Stimulated activated CD4-positive, alpha-beta T cell treated with anti-CD3 and anti-CD28 coated beads, Interleukin-15, amount 100 ng/mL, for 24 hours (primary cell): ENCODE measurements around the gene PICALM.

Experiments
- DNase-seq: peaks from one replicate; pipeline ENCODE4 v3.0.0-alpha.2; 2020

PICALM gene

DNA sequence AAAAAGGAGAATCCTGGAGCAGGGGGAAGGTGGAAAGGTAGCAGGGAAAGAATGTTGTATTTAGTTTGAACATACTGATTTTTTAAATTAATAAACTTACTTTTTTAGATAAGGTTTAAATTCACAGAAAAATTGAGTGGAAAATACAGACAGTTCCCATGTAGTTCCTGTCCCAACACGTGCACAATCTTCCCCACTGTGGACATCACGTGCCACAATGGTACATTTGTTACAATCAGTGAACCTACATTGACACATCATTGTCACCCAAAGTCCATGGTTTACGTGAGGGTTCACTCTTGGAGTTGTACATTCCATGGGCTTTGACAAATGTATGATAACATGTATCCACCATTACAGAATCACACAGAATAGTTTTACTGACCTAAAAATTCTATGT is 10.5 kb upstream of the PICALM start:
- DNase-seq = no peak

DNA sequence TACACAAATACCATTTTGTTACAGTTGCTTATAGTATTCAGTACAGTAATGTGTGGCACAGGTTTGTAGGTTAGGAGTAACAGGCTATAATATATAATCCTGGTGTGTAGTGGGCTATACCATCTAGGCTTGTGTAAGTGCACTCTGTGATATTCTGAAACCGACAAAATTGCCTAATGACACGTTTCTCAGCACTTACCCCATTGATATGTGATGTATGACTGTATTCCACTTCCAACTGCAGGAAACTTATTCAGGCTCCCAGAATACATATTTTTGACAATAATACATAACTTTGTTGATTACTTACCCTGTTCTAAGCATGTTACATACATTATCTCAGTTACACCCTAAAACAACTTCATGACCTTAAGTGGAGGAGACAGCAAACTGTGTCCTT is 5.1 kb upstream of the PICALM start:
- DNase-seq = no peak

DNA sequence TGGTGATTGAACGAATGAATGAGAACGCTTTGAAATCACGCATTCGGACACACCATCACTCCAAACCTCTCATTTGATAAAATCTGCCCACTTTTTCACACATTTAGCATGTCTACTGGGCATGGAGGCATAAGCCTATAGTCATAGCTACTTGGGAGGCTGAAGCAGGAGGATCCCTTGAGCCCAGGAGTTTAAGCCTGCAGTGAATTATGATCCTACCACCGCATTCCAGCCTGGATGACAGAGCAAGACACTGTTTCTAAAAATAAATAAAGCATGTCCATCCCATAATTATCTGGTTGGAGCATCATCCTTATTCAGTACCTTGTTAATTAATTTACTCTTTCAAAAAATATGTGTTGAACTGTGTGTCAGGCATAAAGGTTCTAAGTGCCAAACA is 3.3 kb upstream of the PICALM start:
- DNase-seq = no peak

DNA sequence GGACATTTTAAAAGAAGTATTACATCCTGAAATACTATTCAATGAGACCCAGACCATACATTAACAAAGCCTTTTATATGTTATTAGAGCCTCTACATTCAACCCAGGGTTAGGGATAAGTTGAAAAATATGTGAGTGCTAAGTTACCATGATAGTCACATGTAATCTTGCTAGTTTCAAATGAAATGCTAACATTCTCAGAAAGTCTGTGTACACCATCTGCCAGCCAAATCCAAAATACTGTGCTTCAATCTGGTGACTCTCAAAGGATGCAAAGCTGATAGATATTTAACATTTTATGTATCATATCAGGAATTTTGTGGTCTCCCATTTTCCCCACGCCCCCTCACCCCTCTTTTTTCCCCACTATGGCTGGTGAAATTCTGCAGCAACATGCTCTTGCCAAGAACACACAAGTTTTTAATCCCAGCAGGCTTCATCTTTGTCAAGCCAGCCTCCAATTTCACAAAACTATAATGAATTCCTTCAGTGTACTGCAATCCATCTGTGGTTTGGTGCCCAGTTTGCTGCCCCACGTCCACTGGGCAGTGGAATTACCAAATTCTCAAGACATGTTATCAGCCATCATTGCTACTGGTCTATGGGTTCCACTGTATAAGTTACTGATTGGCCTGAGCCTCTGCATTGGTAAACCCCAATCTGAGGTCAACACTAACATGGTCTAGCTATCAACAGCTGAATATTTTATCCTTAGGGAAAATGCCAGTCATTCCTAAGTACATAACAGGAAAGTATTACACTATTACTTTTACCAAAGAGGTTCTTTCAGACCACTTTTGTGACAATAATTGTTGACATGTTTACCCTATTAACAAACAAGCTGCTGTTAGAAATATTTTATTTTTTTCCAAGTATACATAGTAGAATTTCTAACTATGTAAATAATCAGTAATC is 1.5 kb upstream of the PICALM start:
- no peak for DNase-seq

DNA sequence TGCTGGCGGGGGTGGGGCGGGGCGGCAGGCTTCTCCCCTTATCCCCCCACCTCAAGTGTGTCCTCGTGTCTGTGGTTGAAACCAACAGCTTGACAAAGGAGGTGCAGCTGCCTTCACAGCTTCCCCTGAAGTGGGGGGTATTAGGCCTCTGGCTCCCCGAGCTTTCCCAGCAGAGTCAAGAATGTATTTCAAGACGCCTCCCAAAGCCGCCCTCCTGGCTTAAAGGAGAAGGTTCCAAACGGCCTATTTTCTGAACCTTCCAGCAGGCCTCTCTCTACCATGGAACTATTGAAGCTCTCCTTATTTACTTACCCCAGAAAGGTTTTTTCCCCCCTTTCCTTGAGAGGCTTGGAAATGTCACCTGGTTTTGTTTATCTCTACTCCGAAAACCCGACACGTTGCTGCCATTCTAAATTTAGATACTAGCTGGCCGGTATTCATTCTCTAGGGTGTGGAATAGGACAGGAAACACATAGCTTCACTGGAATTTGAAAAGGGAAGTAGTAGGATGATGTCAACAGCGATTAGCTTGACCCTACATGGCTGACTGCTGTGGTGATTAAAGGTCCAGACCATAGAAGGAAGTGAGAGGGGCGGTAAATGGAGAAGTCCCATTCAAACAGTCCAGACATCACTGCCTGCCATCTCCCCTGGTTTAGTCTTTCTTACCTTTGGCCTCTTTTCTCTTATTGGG is 671 bp upstream of the PICALM start:
- DNase-seq = no peak

DNA sequence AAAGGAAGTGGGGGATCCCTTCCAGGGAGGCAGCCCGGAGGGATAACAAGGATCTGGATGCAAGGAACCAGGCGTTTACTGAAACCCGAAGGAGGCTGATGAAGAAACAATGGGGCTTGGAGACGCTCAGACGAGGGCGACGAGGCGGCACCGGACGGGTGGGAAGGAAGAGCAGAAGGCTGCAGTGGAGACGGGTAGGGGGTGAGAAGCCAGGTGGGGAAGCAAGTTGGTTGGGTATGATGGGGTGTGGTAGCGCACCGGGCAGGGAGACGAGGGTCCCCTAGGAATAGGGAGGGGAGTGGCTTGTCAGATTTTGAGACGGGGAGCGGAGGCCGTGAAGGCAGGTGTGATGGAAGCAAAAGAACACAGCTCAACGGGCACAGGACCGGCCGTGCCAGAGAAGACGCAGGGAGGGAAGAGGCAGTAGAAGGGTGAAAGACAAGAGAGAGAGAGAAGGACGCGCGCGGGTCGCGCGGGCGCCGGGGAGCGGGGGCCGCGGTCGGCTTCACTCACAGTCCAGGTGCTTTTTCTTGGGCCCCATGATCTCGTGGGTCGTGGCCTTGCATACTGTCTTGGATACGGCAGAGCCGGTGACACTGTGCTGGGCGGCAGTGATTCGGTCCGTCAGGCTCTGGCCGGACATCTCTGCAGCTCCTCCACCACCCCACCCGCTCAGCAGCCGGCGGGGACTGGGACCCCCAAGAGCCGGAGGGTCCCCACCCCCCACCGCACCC is 579 bp downstream of the PICALM start:
- peak; percentile 56 for DNase-seq

DNA sequence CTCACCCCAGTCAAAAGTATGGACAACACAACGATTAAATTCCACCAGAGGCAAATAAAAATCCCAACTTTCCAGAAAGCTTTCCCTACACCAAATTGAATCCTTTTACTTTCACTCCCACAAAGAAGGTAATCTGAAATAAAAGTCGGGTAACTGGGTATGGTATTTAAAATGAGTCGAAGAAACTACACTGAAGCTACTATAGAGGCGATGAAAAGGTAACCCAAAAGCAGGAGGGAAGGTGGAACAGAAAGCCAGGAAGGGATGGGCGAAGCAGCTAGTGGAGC is 1.1 kb downstream of the PICALM start:
- DNase-seq = no peak

DNA sequence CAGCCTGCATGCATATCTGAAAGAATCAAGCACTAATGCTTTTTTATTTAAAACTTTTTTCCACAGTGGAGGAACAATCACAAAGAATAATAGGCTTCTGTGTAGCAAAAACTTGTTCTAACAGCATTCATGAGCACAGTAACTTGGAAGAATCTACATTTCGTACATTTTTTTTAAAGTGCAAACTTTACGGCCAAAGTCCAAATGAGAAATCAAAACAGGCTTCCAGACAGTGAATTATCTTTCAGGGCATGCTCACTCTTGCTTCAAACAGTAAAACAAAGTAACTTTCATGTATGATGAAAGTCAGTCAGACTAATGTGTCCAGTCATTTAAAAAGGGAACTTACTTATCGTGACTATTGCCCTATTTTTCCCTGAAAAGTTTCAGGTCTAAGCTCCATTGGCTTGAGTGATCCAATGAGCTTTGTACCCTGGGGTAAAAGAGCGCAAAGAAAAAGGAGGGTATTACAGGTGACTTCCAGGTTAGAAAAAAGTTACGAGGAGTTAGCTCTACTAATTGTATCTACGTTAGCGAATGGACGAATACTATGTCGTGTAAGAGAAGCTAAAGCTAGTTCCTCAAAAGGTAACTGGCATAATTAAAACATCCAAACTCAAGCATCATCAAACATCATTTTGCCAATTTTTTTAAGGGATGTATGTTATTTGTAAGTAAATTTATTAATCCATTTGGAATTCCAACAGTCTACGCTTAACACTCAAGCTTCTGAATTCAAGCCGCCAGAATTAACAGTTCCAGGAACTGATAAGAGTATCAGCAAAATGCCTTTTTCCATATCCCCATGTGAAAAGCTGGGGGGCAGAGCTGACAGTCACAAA is 1.7 kb downstream of the PICALM start:
- no peak for DNase-seq

DNA sequence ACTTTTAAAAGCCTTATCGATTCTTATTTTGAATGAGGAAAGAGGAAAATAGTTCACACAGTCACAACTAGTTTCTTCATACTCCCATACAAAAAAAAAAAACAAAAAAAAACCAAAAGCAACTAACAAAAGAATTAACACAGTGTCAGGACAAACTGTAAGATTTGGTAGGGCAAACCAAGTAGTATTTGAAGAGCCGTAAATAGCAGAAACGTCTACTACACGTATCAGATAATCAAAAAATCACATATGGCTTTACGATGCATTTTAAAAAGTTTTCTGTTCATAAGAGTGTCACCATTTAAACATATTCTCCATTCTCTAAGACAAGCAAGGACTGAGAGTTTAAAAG is 2.3 kb downstream of the PICALM start:
- no peak for DNase-seq

DNA sequence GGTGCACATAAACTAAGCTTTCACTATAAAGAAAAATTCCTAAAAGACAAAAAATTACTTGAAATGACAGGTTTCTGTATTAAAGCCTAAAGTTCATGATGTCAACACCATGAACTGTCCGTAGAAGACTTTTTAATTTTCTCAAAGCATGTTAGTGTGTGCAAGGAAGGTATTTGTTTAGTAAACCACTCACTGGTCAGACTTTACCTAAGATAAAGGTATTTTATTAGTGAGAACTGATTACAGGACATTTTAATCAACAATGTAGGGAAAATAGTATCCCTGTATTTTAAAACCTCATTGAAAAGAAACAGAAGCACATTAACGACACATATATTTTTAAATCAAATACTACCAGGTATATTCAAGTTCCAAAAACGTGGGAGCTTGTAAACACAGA is 2.9 kb downstream of the PICALM start:
- DNase-seq = no peak

DNA sequence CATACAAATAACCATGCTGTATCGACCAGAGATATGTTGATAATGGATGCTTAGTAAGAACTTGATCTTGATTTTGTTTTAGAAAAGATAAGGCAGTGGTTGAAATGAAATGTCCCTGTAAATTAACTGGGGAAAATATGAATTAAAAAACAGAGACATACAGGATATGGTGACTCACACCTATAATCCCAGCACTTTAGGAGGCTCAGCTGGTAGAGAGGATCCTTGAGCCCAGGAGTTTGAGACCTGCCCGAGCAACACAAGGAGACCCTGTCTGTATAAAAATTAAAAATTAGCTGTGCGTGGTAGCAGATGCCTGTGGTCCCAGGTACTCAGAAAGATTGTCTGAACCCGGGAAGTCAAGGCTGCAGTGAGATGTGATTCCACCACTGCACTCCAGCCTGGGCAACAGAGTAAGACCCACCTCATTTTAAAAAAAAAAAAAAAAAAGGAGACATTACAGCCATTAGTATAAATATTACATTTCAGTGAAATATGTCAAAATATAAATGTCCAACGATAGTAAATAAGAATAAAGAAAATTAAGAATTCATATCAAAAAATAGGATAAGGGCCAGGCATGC is 4.6 kb downstream of the PICALM start:
- no peak for DNase-seq

DNA sequence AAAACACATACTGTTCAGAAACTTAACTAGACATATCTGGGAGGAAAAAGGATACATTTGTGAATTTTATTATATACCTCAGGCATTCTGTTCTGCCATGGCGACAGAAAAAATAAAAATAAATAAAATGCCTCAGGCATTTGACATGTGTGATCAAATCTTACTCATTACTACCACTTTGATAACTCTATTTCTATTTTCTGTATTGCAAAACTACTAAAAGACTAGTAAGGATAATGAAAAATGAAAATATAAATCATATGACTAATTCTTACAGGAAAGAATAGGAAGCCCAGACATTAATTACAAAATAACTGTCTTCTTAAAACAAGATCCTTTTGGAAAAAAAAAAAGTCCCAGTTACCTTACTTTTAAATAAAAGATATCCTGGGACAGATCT is 5.3 kb downstream of the PICALM start:
- no peak for DNase-seq

DNA sequence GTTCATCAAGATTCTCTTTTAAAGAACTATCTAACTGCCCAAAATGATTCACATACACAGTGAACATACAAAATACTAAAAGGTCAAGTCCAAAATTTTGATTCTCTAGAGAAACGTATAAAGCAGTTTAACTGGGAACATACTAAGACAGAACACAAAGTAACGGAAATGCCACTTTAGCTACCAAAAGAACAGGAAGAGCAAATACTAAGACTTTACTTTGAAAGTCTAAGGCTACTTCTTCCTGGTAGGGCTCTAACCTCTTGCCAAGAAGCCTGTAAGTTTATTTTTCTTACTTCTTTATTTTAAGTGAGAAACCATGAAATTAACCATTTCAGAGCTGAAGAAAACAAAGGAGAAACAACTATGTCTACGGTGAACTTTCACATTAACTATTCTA is 6.2 kb downstream of the PICALM start:
- no peak for DNase-seq

DNA sequence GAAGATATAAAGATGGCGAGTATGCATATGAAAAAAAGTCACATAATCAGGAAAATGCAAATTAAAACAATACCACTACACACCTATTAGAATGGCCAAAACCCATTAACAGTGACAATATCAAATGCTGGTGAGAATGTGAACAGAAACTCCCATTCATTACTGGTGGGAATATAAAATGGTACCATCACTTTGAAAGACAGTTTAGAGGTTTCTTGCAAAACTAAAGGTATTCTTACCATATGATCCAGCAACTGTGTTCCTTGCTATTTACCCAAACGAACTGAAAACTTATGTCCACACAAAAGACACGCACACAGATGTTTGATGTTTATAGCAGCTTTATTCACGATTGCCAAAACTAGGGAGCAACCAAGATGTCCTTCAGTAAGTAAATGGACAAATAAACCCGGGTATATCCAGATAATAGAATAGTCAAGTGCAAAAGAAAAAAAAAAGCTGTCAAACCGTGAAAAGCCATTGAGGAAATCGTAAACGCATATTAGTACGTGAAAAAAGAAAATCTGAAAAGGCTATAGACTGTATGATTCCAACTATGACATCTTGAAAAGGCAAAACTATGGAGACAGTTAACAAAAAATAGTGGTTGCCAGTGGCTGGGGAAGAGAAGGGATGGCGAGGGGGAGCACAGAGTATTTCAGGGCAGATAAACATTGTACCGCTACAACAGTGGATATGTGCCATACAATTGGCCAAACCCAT is 7.2 kb downstream of the PICALM start:
- DNase-seq = no peak

DNA sequence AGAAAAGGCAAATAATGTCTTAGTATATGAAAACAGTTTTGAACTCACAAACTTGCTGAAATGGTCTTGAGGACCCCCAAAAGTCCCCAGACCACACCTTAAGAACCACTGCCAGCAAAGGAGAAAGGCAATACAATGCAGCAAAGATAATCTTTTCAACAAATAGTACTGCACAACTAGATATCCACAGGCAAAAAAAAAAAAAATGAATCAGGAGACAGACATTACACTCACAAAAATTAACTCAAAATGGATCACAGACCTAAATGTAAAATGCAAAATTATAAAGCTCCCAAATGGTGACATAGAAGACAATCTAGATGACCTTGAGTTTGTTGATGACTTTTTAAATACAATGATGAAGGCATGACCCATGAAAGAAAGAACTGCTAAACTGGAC is 8.3 kb downstream of the PICALM start:
- DNase-seq = no peak

DNA sequence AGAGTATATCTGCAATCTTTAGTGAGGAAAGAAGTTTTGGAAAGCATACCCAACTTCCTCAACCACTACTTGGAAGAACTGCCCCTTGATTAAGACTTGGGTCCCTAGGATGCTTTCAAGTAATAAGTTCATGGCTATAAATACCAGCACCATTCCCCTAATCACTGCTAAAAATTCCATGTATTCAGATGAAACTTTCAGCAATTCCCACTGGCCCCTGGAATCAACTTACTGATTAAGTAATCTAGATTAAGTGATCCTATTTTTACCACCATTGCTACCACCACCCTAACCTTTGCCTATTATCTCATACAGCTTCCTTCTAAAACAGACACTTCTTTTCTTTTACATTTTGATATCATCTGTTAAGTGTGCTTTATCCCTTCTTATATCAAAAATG is 10.5 kb downstream of the PICALM start:
- DNase-seq = no peak

DNA sequence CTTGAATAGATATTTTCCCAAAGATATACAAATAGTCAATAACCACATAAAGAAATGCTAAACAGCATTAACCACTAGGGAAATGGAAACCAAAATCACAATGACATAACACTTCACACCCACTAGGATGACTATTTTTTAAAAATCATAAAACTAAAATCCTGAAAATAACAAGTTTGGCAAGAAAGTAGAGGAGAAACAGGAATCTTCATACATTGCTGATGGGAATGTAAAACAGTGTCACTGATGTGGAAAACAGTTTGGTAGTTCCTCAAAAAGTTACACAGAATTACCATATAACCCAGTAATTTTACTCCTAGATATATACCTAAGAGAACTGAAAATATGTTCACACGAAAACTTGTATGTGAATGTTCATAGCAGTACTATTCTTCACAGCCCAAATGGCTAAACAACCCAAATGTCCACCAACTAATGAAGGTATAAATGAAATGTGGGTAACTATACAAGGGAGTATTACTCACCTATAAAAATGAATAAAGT is 12.5 kb downstream of the PICALM start:
- no peak for DNase-seq

DNA sequence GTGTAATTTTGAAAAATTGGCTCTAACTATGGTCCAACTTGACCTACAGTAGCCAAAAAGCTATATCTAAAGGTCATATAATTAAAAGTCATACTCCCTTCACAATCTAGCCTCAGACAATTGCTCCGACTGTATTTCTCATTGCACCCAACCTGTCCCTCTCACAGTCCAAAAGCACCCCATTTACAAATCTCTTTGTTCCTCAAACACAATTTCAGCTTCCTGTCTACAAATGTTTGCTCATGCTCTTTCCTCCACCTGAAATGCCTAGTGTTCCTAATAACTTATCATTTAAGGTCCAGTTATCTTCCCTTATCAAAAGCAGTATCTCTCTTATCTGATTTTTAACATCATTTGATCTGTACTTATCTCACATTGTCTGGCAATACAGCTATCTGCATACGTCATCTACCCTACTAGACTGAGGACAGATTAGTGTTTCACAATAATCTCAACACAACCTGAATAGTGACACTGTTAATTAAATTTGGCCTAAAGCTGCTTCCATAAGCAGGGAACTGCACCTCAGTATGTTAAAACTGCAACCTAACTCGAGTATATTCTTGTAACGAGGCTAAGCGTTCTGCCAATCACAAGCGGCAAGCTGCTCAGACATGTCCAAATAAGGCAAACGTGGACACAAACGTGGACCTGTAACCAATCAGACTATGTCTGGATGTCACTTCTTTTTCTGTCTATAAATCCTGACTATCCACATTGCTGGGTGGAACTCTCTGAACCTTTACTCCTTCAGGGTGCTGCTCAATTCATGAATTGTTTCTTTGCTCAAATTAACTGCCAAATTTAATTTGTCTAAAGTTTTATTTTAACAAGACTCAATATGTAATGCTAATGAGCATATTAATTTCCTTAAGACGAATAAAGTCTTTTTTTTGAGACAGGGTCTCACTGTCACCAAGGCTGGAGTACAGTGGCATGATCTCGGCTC is 15.9 kb downstream of the PICALM start:
- DNase-seq = no peak

DNA sequence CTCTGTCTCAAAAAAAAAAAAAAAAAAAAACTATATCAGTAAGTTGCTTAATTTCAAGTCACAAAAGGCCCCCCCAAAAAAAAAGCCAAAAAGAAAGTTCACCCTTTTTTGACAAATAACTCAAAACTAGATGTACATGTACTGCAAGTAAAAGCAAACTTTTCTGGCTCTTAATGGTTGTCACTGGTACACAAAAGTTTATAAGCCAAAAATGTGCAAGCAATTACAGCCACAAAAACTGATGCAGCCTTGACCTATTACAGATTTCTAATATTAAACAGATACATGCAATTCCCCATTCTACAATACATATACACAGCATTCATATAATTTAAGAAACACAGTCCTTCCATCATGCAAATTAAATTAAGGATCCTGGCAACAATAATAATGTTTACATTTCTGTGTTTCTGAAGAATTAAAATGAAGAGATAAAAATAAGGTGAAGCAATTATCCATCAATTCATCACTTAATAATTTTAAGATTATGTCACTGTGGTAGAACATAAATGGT is 18.6 kb downstream of the PICALM start:
- no peak for DNase-seq

DNA sequence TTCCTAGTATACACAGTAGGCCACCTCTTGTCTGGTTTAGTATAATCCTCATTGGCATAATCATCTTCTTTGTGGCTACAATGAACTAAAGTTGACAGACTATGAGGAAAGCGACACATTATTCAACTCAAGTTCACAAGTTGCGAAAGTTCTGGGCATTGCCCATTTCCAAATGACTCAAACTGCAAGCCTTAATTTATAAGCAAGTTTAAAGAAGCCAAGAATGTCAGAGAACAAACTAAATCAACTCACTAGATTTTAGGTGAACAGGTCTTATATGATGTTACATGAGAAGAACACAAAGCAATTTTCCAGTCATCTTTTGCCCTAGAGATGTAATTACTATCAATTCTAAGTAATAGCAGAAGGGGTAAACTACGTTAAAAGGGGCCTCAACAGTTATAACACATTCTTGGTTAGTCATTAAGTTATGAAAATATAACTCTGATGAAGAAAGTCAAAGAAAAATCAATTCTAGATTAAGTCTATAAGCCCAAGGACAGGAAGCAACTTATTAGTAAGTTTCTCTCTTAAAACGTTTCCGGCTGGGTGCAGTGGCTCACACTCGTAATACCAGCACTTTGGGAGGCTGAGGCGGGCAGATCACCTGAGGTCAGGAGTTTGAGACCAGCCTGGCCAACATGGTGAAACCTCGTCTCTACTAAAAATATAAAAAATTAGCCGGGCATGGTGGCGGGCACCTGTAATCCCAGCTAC is 21.5 kb downstream of the PICALM start:
- peak; percentile 67 for DNase-seq
